ENCODE results near the gene AGAP1. TPM values are rescaled to one million over a fixed set of nuclear protein-coding genes. Genes with fewer than 3 reads are reported as not detected.

Gene AGAP1
- total RNA-seq, 1 experiment from 2014 or later = 25.8 TPM

DNA sequence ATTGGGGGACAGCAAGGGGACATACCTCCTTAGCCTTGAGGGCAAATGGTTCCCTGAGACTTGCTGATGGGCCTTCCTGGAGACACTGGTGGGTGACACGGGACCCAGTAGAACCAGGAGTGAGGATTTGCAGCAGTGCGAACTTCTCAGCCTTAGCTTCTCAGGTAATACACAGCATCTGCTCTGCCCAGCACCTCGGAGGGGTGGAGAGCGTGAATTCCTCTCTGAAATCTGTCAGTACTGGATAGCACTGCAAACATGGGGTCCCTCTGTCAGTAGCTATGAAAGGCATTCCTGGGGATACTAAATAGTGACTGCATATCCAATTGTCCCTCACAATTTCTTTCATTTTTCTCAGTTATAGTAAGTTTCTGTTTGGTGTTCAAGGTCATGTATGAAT is 522.7 kb downstream of the AGAP1 start:
- Histone ChIP-seq H4K91ac (ENCODE audit: insufficient read length, low read depth, low read length) (no peak overlapping the region), H3K18ac (ENCODE audit: insufficient read length, low read depth, low read length) (no peak overlapping the region), H2BK15ac (ENCODE audit: low read depth, low read length) (no peak overlapping the region), H4K5ac (ENCODE audit: insufficient read length, low read depth, low read length) (no peak overlapping the region), H3K23ac (ENCODE audit: insufficient read length, low read depth, low read length) (no peak overlapping the region), H3K4ac (ENCODE audit: low read depth, low read length) (no peak overlapping the region), H4K20me1 (ENCODE audit: control insufficient read depth, insufficient read depth, insufficient read length) (no peaks in the 10 kb centered on the region), H2BK20ac (ENCODE audit: low read depth, low read length, poor library complexity, severe bottlenecking) (no peak overlapping the region), H3K23me2 (ENCODE audit: insufficient read length, low read depth, low read length, poor library complexity, severe bottlenecking) (no peaks in the 10 kb centered on the region), H2AFZ (ENCODE audit: low read length) (no peak overlapping the region), H3K4me2 (ENCODE audit: insufficient read depth, insufficient read length, low read length) (no peak overlapping the region), H2BK12ac (ENCODE audit: insufficient read length, low read depth, low read length) (no peak overlapping the region), H3K27ac (ENCODE audit: insufficient read length, low read depth, low read length) (no peak overlapping the region), H3K79me1 (ENCODE audit: insufficient read depth, low read depth, low read length, poor library complexity, severe bottlenecking) (no peaks in the 10 kb centered on the region), H2BK5ac (ENCODE audit: insufficient read length, low read length) (no peak overlapping the region), H3K79me2 (ENCODE audit: insufficient read depth, low read length) (no peaks in the 10 kb centered on the region), H2AK5ac (ENCODE audit: insufficient read length, low read length) (no peak overlapping the region), H2BK120ac (ENCODE audit: low read depth, low read length, poor library complexity, severe bottlenecking) (no peak overlapping the region), H3K27me3 (ENCODE audit: insufficient read depth, low read length) (no peaks in the 10 kb centered on the region), H3K4me1 (ENCODE audit: insufficient read depth, low read length) (peaks cover 22% of the 10 kb centered on the region; the same call in 1 of the 2 replicates), H3K14ac (ENCODE audit: insufficient read depth, low read length) (no peak overlapping the region), H3K56ac (ENCODE audit: insufficient read length, low read depth, low read length) (no peak overlapping the region), H3K9me3 (ENCODE audit: control insufficient read depth, low read depth, low read length) (no peaks in the 10 kb centered on the region), H4K8ac (replicated peaks; ENCODE audit: insufficient read length, low read depth, low read length) (no peak overlapping the region), H3K9ac (ENCODE audit: extremely low read depth, insufficient read length, low read length) (no peak overlapping the region), H3T11ph (ENCODE audit: low read length) (no peak overlapping the region)
- Mint-ChIP-seq H3K27me3 (ENCODE audit: low read depth) (peaks cover 7% of the 10 kb centered on the region), H3K9me3 (no peaks in the 10 kb centered on the region), H3K27ac (no peak overlapping the region), H3K4me1 (peaks cover 48 to 50% of the 10 kb centered on the region in 2 experiments), H3K4me3 (no peak overlapping the region), H3K36me3 (ENCODE audit: insufficient read depth in 1 of 3, low read depth in 3 of 3) (peaks cover 2 to 10% (median 5%) of the 10 kb centered on the region in 3 experiments; a peak in 3 of 7 replicates)
- TF ChIP-seq, protein P1, sequence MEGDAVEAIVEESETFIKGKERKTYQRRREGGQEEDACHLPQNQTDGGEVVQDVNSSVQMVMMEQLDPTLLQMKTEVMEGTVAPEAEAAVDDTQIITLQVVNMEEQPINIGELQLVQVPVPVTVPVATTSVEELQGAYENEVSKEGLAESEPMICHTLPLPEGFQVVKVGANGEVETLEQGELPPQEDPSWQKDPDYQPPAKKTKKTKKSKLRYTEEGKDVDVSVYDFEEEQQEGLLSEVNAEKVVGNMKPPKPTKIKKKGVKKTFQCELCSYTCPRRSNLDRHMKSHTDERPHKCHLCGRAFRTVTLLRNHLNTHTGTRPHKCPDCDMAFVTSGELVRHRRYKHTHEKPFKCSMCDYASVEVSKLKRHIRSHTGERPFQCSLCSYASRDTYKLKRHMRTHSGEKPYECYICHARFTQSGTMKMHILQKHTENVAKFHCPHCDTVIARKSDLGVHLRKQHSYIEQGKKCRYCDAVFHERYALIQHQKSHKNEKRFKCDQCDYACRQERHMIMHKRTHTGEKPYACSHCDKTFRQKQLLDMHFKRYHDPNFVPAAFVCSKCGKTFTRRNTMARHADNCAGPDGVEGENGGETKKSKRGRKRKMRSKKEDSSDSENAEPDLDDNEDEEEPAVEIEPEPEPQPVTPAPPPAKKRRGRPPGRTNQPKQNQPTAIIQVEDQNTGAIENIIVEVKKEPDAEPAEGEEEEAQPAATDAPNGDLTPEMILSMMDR (conservative IDR thresholded peaks at IDR 0.05) = no peak
- DNase-seq = no peak
- WGBS (ENCODE audit: extremely low coverage, insufficient read length, low lambda C conversion rate) = no CpG with 5 or more reads among the region's 4 CpGs

All from H9 (cell line).